Left lung (tissue), 10 donors: ENCODE data around the gene RAPGEF5. TPM values are rescaled to one million over a fixed set of nuclear protein-coding genes. Genes with fewer than 3 reads are reported as not detected.

Experiments
- ATAC-seq: fragments of 200-7000 bp; cut with Tn5 transposase; one replicate; pipeline ENCODE4 v1.9.1; 2020; ENCODE audit warnings: moderate library complexity
- DNase-seq, 4 donors: peaks; one replicate each; pipeline ENCODE4 v3.0.0-alpha.2; 2013 to 2020
- H3K27ac ChIP-seq, 2 donors: fragments of 200-600 bp; sonication (generic) in 1 of 2; one replicate each; pipeline versions ENCODE4 v1.5.0 to v1.8.0; 2020 to 2021
- H3K27me3 ChIP-seq, 2 donors: fragments of 200-600 bp; sonication (generic) in 1 of 2; one replicate each; pipeline versions ENCODE4 v1.5.0 to v1.8.0; 2020 to 2021
- H3K36me3 ChIP-seq, 2 donors: fragments of 200-600 bp; sonication (generic) in 1 of 2; one replicate each; pipeline versions ENCODE4 v1.5.0 to v1.8.0; 2020 to 2021
- H3K4me1 ChIP-seq, 2 donors: fragments of 200-600 bp; one replicate each; pipeline ENCODE4 v1.8.0; 2021
- H3K4me3 ChIP-seq, 2 donors: fragments of 200-600 bp; sonication (generic) in 1 of 2; one replicate each; pipeline versions ENCODE4 v1.5.0 to v1.8.0; 2020 to 2021; ENCODE audit warnings: mild to moderate bottlenecking in 1 of 2
- H3K9me3 ChIP-seq, 2 donors: fragments of 200-600 bp; sonication (generic) in 1 of 2; one replicate each; pipeline versions ENCODE4 v1.5.0 to v1.8.0; 2020 to 2021
- intact Hi-C, 2 donors: fragments of 100-400 bp; cut with DNase I; formaldehyde crosslinking; loops; one replicate each; pipeline versions ENCODE4 v1.11.2 to v1.14.2; 2022
- polyA plus RNA-seq, 6 donors: library from polyadenylated mRNA; unstranded; fragments of 120-200 nt; gene quantifications; one replicate each; pipeline ENCODE4 v1.2.1, GENCODE V29; 2013; ENCODE audit not compliant: insufficient read length in 6 of 6
- total RNA-seq, 2 donors: library from RNA; stranded (reverse); fragmentation: NEBNext Ultra II Directional; extraction: Animal tissue kit (Norgen Biotek cat#: 25700); gene quantifications; one replicate each; pipeline ENCODE4 v1.2.1, GENCODE V29; 2021
- TF ChIP-seq, protein P1 (sequence below), 2 donors: fragments of 200-600 bp; sonication (generic) in 1 of 2; IDR thresholded peaks; one replicate each; pipeline versions ENCODE4 v1.5.0 to v1.8.0; 2021; ENCODE audit warnings: antibody characterized with exemption in 2 of 2
- donor health status: DM: no; HTN: yes; CAD: no.
- donor health status: DM: no; HTN: no; CAD: no.

The RAPGEF5 gene
- total and polyA plus RNA-seq, 8 donors = 44.2 to 98.7 (median 81.7) TPM

DNA sequence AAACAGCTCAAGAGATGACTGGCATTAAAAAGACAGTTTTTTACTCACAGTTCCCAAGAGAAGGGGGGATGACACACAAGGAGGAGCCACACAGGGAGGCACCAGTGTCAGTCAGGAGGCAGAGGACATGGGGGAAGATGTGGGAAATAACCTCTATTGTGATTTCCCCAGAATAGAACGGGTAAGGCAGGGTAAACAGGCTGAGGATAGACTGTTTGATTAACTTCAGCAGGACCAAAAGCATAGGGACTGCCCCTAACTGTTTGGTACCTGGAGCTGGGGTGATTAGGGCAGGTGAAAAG, 60.7 kb downstream of the RAPGEF5 start:
- ATAC-seq (peak; percentile 21), DNase-seq (no peak)
- H3K9me3 ChIP-seq = no peaks in the 10 kb centered on the region
- H3K4me3 ChIP-seq = no peak overlapping the region
- peaks cover 0 to 12% of the 10 kb centered on the region in 2 donors for H3K4me1 ChIP-seq
- H3K27me3 ChIP-seq = no peaks in the 10 kb centered on the region
- intact Hi-C loops = no loop called here
- H3K27ac ChIP-seq = no peak overlapping the region
- H3K36me3 ChIP-seq = no peaks in the 10 kb centered on the region
- TF ChIP-seq, protein P1, sequence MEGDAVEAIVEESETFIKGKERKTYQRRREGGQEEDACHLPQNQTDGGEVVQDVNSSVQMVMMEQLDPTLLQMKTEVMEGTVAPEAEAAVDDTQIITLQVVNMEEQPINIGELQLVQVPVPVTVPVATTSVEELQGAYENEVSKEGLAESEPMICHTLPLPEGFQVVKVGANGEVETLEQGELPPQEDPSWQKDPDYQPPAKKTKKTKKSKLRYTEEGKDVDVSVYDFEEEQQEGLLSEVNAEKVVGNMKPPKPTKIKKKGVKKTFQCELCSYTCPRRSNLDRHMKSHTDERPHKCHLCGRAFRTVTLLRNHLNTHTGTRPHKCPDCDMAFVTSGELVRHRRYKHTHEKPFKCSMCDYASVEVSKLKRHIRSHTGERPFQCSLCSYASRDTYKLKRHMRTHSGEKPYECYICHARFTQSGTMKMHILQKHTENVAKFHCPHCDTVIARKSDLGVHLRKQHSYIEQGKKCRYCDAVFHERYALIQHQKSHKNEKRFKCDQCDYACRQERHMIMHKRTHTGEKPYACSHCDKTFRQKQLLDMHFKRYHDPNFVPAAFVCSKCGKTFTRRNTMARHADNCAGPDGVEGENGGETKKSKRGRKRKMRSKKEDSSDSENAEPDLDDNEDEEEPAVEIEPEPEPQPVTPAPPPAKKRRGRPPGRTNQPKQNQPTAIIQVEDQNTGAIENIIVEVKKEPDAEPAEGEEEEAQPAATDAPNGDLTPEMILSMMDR (IDR thresholded peaks at IDR 0.05) = no peak

DNA sequence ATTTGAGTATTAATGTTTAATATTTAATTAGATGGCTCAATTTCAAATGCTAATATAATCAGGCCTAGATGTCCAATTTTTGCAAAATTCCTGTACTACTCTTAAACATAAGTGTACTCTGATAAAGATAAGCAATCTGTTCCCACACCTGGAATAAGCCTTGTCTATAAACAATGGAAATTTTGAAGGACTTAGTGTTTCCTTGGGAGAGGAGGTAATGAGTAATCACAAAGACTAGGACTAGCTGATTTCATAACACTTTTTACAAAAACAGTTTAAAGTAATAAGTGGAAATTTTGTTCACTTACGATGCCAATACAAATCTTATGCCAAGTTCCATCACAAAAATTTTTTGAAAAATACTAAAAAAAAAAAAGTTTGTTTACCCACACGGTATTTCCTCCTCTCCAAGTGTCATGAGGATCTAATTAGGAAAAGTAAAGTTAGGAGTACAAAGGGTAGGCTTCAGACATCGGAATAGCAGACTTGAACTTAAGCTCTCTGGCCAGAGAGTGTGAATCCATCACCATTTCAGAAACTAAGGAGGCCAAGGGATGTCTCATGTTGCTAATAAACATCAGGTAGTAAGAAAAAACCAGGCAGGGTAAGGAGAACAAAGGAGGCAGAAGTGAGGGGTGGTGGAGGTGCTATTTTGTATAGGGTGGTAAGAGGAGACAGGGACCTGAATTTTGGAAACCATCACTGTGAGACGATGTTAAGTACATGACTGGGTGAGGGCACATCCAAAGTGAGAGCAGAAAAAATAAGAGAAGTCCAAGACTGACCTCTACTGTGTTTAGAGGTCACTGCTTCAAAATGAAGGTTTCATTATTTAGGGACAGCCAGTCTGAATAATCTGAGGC, 61.3 kb downstream of the RAPGEF5 start:
- intact Hi-C loops = no loop called here
- TF ChIP-seq, protein P1 (IDR thresholded peaks at IDR 0.05) = no peak
- H3K9me3 ChIP-seq = no peaks in the 10 kb centered on the region
- ATAC-seq = peak; percentile 73
- H3K36me3 ChIP-seq = no peaks in the 10 kb centered on the region
- H3K27ac ChIP-seq = peak overlapping the region in 1 of 2 donors; percentile 17
- DNase-seq = no peak
- peaks cover 0 to 12% of the 10 kb centered on the region in 2 donors for H3K4me1 ChIP-seq
- no peaks in the 10 kb centered on the region for H3K27me3 ChIP-seq
- H3K4me3 ChIP-seq = no peak overlapping the region

DNA sequence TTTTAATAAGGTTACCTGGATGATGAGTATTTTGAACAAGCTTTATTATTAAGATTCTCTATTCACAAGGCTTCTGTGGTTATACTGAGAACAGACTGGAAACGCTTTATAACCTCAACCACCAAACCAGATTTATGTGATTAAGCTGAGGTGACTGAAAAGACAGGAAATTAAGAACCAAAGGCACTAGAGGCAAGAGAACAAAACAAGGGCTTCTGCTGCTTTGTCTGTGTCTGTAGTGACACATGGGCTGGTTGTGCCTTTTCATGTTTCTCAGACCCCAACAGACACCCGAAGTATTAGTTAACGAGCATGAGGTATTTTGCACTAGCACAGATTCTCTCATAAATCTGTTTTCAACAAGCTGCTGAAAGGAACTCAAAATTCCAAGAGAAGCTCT, 64.4 kb downstream of the RAPGEF5 start:
- H3K4me1 ChIP-seq = peaks cover 0 to 12% of the 10 kb centered on the region in 2 donors
- no peak for ATAC-seq
- intact Hi-C loops = no loop called here

DNA sequence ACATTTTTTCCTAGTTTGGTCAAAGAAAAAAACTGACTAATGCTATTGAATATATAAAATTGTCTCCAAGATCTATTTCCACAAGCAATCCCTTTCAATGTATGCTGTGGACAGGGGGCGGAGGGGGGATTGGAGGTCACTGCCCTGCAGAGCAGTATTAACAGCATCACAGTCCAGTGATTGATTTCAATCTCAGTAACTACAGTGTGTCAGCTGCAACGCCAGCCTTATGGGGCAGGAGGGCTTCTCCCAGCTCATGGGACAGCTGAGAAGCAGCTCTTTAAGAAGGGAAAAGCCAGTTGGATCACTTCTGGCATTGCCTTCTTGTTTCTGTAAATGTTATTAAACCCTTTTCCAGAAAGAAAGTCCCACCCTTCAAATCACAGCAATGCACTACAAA, 65.0 kb downstream of the RAPGEF5 start:
- Histone ChIP-seq H3K36me3 (no peaks in the 10 kb centered on the region), H3K4me1 (peaks cover 0 to 12% of the 10 kb centered on the region in 2 donors), H3K9me3 (no peaks in the 10 kb centered on the region), H3K4me3 (no peak overlapping the region), H3K27ac (no peak overlapping the region), H3K27me3 (no peaks in the 10 kb centered on the region)
- DNase-seq (no peak), ATAC-seq (no peak)
- intact Hi-C loops = no loop called here
- TF ChIP-seq, protein P1 (IDR thresholded peaks at IDR 0.05) = no peak

More for the DNA sequence above, 64.4 kb downstream of the RAPGEF5 start:
- TF ChIP-seq, protein P1 (IDR thresholded peaks at IDR 0.05) = no peak
- H3K27ac ChIP-seq = no peak overlapping the region
- no peak for DNase-seq
- H3K36me3 ChIP-seq = no peaks in the 10 kb centered on the region
- no peak overlapping the region for H3K4me3 ChIP-seq
- H3K27me3 ChIP-seq = no peaks in the 10 kb centered on the region
- no peaks in the 10 kb centered on the region for H3K9me3 ChIP-seq

DNA sequence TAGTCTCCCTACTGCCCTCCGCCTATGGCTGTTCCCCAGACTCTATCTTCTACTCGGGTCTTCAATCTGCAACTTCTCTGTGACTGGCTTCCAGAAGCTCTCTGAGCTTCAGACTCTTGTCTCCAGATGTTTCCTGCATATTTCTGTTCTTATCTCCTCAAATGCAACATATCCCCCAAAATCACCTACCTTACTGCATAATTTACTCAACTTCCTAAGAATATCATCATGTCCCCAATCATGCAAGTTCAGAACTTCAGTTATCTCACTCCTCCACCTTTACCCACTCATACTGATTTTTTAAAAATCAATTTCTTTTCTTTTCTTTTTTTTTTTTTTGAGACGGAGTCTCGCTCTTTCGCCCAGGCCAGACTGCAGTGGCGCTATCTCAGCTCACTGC, 68.8 kb downstream of the RAPGEF5 start:
- Histone ChIP-seq H3K36me3 (no peaks in the 10 kb centered on the region), H3K27me3 (no peaks in the 10 kb centered on the region), H3K4me1 (no peaks in the 10 kb centered on the region), H3K27ac (no peak overlapping the region), H3K4me3 (no peak overlapping the region), H3K9me3 (no peaks in the 10 kb centered on the region)
- ATAC-seq (no peak), DNase-seq (no peak)
- TF ChIP-seq, protein P1 (IDR thresholded peaks at IDR 0.05) = no peak
- intact Hi-C loops = no loop called here
